Left renal pelvis (tissue), 4 donors: ENCODE measurements around the gene SH3YL1. TPM values are rescaled to one million over a fixed set of nuclear protein-coding genes. Genes with fewer than 3 reads are reported as not detected.
"Not testable (repeated sequence)": the region's sequence is repeated elsewhere in the genome, so short reads cannot be mapped to it uniquely, and the experiment has no call there.

ENCODE experiments used
- DNase-seq, 4 donors: peaks; one replicate each; pipeline ENCODE4 v3.0.0-alpha.2; 2013; ENCODE audit warnings: low read depth in 4 of 4, low spot score in 3 of 4
- polyA plus RNA-seq, 4 donors: library from polyadenylated mRNA; unstranded; fragments of 120-200 nt; gene quantifications; one replicate each; pipeline ENCODE4 v1.2.1, GENCODE V29; 2013; ENCODE audit not compliant: insufficient read length in 4 of 4

SH3YL1 gene
- polyA plus RNA-seq, 4 donors: 47.7 to 124 (median 108) TPM

GRCh38 chr2:185221-185620 lies 78.6 kb downstream of the SH3YL1 start:
- no peak for DNase-seq

GRCh38 chr2:184695-185094 lies 79.1 kb downstream of the SH3YL1 start:
- no peak for DNase-seq

- DNase-seq: no peak
Measured at GRCh38 chr2:182509-183122, 81.2 kb downstream of the SH3YL1 start.

GRCh38 chr2:180311-180710 lies 83.5 kb downstream of the SH3YL1 start:
- DNase-seq: no peak

- DNase-seq: no peak
Measured at GRCh38 chr2:179886-180285, 83.9 kb downstream of the SH3YL1 start.

GRCh38 chr2:177733-178132 lies 86.1 kb downstream of the SH3YL1 start:
- DNase-seq: no peak

- DNase-seq: no peak
Measured at GRCh38 chr2:176917-177316, 86.9 kb downstream of the SH3YL1 start.

GRCh38 chr2:175880-176820 lies 87.7 kb downstream of the SH3YL1 start:
- no peak for DNase-seq

GRCh38 chr2:175161-175786 lies 88.6 kb downstream of the SH3YL1 start:
- peak in 3 of 4 donors; percentile 34 to 60 (median 57) for DNase-seq

- DNase-seq: not testable (repeated sequence)
Measured at GRCh38 chr2:172120-172519, 91.7 kb downstream of the SH3YL1 start.

- no peak for DNase-seq
Measured at GRCh38 chr2:169741-170140, 94.1 kb downstream of the SH3YL1 start.

Other genes starting within 250 kb of the SH3YL1 start
- 10 to 100 TPM in 3 of 4 donors, 1 to 10 TPM in 1; 1.3 to 17.9 (median 11.3) TPM for gene FAM110C, start 217.5 kb downstream of the SH3YL1 start, polyA plus RNA-seq
- gene ACP1, start 915 bp upstream of the SH3YL1 start, polyA plus RNA-seq: 100 to 1,000 TPM; 108 to 169 (median 154) TPM
- 1 to 10 TPM; 4.6 to 8.1 (median 5.7) TPM for gene ALKAL2, start 24.1 kb upstream of the SH3YL1 start, polyA plus RNA-seq